ENCODE results near the gene FSIP1.

Gene FSIP1

DNA sequence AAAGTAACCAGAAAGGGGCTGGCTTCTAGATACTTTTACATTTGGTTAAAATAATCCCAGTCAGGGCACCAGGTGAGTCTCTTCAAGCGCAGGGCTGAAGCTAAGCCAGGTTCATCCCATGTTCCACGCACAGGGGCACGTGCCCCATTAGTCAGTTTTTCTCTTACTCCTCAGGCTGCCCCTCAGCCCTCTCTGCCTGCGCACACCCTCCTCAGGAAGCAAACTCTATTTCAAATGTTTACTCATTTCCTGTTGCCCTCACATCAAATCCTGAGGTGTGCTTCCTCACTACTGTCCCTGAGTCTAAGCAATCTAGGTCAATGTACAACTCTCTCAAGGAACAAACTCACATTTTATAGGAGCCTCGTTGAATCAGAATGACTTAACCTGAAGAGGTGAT lies 153.3 kb downstream of the FSIP1 start:
- H3K9me3 ChIP-seq (ENCODE audit: control insufficient read depth, insufficient read depth, low read length), result no peaks in the 10 kb centered on the region
- H3K9me2 ChIP-seq (replicated peaks; ENCODE audit: control insufficient read depth, low read length), result no peaks in the 10 kb centered on the region
- H3K27ac ChIP-seq (ENCODE audit: low read depth, low read length), result no peak overlapping the region
- no peaks in the 10 kb centered on the region for H3K79me2 ChIP-seq (ENCODE audit: control insufficient read depth, low read length)
- H3K4me2 ChIP-seq (ENCODE audit: low read length), result no peak overlapping the region
- H3K36me3 ChIP-seq (ENCODE audit: control insufficient read depth, low read length), result no peaks in the 10 kb centered on the region
- H3F3A ChIP-seq (ENCODE audit: control insufficient read depth, insufficient read depth), result no peaks in the 10 kb centered on the region
- H3K4me3 ChIP-seq (ENCODE audit: low read length), result no peak overlapping the region
- no peaks in the 10 kb centered on the region for H3K27me3 ChIP-seq (ENCODE audit: control insufficient read depth, low read length)
- no peaks in the 10 kb centered on the region for H3K4me1 ChIP-seq (ENCODE audit: control insufficient read depth, low read length)
- TF ChIP-seq EZH2phosphoT487 (IDR thresholded peaks at IDR 0.05; ENCODE audit: borderline replicate concordance, low read length), result no peak
- TF ChIP-seq, protein P1, sequence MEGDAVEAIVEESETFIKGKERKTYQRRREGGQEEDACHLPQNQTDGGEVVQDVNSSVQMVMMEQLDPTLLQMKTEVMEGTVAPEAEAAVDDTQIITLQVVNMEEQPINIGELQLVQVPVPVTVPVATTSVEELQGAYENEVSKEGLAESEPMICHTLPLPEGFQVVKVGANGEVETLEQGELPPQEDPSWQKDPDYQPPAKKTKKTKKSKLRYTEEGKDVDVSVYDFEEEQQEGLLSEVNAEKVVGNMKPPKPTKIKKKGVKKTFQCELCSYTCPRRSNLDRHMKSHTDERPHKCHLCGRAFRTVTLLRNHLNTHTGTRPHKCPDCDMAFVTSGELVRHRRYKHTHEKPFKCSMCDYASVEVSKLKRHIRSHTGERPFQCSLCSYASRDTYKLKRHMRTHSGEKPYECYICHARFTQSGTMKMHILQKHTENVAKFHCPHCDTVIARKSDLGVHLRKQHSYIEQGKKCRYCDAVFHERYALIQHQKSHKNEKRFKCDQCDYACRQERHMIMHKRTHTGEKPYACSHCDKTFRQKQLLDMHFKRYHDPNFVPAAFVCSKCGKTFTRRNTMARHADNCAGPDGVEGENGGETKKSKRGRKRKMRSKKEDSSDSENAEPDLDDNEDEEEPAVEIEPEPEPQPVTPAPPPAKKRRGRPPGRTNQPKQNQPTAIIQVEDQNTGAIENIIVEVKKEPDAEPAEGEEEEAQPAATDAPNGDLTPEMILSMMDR (IDR thresholded peaks at IDR 0.05; ENCODE audit: low read depth, low read length, poor library complexity, severe bottlenecking), result no peak
- H4K20me1 ChIP-seq (ENCODE audit: control insufficient read depth, insufficient read depth, low read depth, low read length), result no peaks in the 10 kb centered on the region

- H3K4me3 ChIP-seq (ENCODE audit: low read length), result no peak overlapping the region
- H3K79me2 ChIP-seq (ENCODE audit: control insufficient read depth, low read length), result no peaks in the 10 kb centered on the region
- no peaks in the 10 kb centered on the region for H3K9me2 ChIP-seq (replicated peaks; ENCODE audit: control insufficient read depth, low read length)
- TF ChIP-seq, protein P1 (IDR thresholded peaks at IDR 0.05; ENCODE audit: low read depth, low read length, poor library complexity, severe bottlenecking), result no peak
- no peak for TF ChIP-seq EZH2phosphoT487 (IDR thresholded peaks at IDR 0.05; ENCODE audit: borderline replicate concordance, low read length)
- H3K9me3 ChIP-seq (ENCODE audit: control insufficient read depth, insufficient read depth, low read length), result no peaks in the 10 kb centered on the region
- H3F3A ChIP-seq (ENCODE audit: control insufficient read depth, insufficient read depth), result no peaks in the 10 kb centered on the region
- H3K36me3 ChIP-seq (ENCODE audit: control insufficient read depth, low read length), result no peaks in the 10 kb centered on the region
- no peaks in the 10 kb centered on the region for H3K27me3 ChIP-seq (ENCODE audit: control insufficient read depth, low read length)
- no peak overlapping the region for H3K27ac ChIP-seq (ENCODE audit: low read depth, low read length)
- no peaks in the 10 kb centered on the region for H4K20me1 ChIP-seq (ENCODE audit: control insufficient read depth, insufficient read depth, low read depth, low read length)
- H3K4me2 ChIP-seq (ENCODE audit: low read length), result no peak overlapping the region
- H3K4me1 ChIP-seq (ENCODE audit: control insufficient read depth, low read length), result no peaks in the 10 kb centered on the region
Observed at GRCh38 chr15:39628546-39629257, 153.9 kb downstream of the FSIP1 start.

GRCh38 chr15:39628144-39628508 lies 154.5 kb downstream of the FSIP1 start:
- H3K4me2 ChIP-seq (ENCODE audit: low read length), result no peak overlapping the region
- H3K9me3 ChIP-seq (ENCODE audit: control insufficient read depth, insufficient read depth, low read length), result no peaks in the 10 kb centered on the region
- H3K79me2 ChIP-seq (ENCODE audit: control insufficient read depth, low read length), result no peaks in the 10 kb centered on the region
- TF ChIP-seq EZH2phosphoT487 (IDR thresholded peaks at IDR 0.05; ENCODE audit: borderline replicate concordance, low read length), result no peak
- TF ChIP-seq, protein P1 (IDR thresholded peaks at IDR 0.05; ENCODE audit: low read depth, low read length, poor library complexity, severe bottlenecking), result no peak
- no peaks in the 10 kb centered on the region for H3K27me3 ChIP-seq (ENCODE audit: control insufficient read depth, low read length)
- H4K20me1 ChIP-seq (ENCODE audit: control insufficient read depth, insufficient read depth, low read depth, low read length), result no peaks in the 10 kb centered on the region
- no peaks in the 10 kb centered on the region for H3K9me2 ChIP-seq (replicated peaks; ENCODE audit: control insufficient read depth, low read length)
- H3K36me3 ChIP-seq (ENCODE audit: control insufficient read depth, low read length), result no peaks in the 10 kb centered on the region
- no peaks in the 10 kb centered on the region for H3F3A ChIP-seq (ENCODE audit: control insufficient read depth, insufficient read depth)
- no peaks in the 10 kb centered on the region for H3K4me1 ChIP-seq (ENCODE audit: control insufficient read depth, low read length)
- no peak overlapping the region for H3K4me3 ChIP-seq (ENCODE audit: low read length)
- H3K27ac ChIP-seq (ENCODE audit: low read depth, low read length), result no peak overlapping the region

Measured in DOHH2 (cell line).